Central memory CD8-positive, alpha-beta T cell (primary cell): ENCODE data around the gene SPECC1.
"Not testable (repeated sequence)": the region's sequence is repeated elsewhere in the genome, so short reads cannot be mapped to it uniquely, and the experiment has no call there.

ENCODE experiments used
- ATAC-seq: fragments of 150-1000 bp; cut with Tn5 transposase; replicated peaks from 2 replicates; pipeline ENCODE4 v1.10.0; 2022; ENCODE audit warnings: mild to moderate bottlenecking, moderate FRiP score, moderate number of reproducible peaks; ENCODE audit not compliant: poor library complexity, severe bottlenecking; ENCODE audit errors: extremely low read depth
- DNase-seq, 2 donors: peaks; one replicate each; pipeline ENCODE4 v3.0.0; 2021; ENCODE audit warnings: low spot score in 2 of 2
- H3K27ac Mint-ChIP-seq: one replicate; pipeline ENCODE4 v1.8.0; 2022; ENCODE audit warnings: low read depth, mild to moderate bottlenecking, moderate library complexity, mixed read lengths
- H3K27me3 Mint-ChIP-seq: one replicate; pipeline ENCODE4 v1.8.0; 2022; ENCODE audit warnings: mixed read lengths
- H3K36me3 Mint-ChIP-seq: one replicate; pipeline ENCODE4 v1.8.0; 2022; ENCODE audit warnings: mild to moderate bottlenecking, moderate library complexity, mixed read lengths; ENCODE audit not compliant: insufficient read depth
- H3K4me1 Mint-ChIP-seq: one replicate; pipeline ENCODE4 v1.8.0; 2022; ENCODE audit warnings: mixed read lengths
- H3K4me3 Mint-ChIP-seq: one replicate; pipeline ENCODE4 v1.8.0; 2022; ENCODE audit warnings: mild to moderate bottlenecking, moderate library complexity, mixed read lengths
- H3K9me3 Mint-ChIP-seq: one replicate; pipeline ENCODE4 v1.8.0; 2022; ENCODE audit warnings: mixed read lengths

The SPECC1 gene

GRCh38 chr17:20063665-20064648 lies 54.8 kb downstream of the SPECC1 start:
- Mint-ChIP-seq H3K36me3 (peaks cover 2% of the 10 kb centered on the region), H3K27me3 (peaks cover 9% of the 10 kb centered on the region), H3K4me3 (no peak overlapping the region), H3K27ac (peak overlapping the region; percentile 65), H3K4me1 (no peaks in the 10 kb centered on the region), H3K9me3 (no peaks in the 10 kb centered on the region)
- ATAC-seq (no peak), DNase-seq (no peak)

DNA sequence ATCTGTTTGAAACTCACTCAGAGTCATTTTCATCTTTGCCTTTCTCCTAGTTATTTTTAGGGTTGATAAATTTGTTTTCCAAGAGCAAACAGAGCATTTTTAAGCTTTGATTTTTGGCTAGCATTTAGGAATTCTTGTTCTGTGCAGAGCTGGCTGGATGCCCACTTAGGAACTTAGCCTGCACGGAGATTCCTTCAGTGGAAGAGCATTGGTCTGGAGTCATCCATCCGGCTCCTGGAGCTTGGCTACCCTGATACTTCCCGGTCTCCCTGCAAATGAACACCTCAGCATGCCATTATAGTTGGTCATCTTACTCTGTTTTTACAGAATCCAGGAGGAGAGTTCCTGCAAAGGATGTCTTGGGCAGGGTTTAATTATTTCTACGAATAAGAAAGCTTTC lies 57.1 kb downstream of the SPECC1 start:
- DNase-seq: no peak
- peaks cover 2% of the 10 kb centered on the region for H3K36me3 Mint-ChIP-seq
- no peak for ATAC-seq
- peaks cover 9% of the 10 kb centered on the region for H3K27me3 Mint-ChIP-seq
- H3K9me3 Mint-ChIP-seq: no peaks in the 10 kb centered on the region
- H3K4me1 Mint-ChIP-seq: no peaks in the 10 kb centered on the region
- H3K4me3 Mint-ChIP-seq: no peak overlapping the region
- no peak overlapping the region for H3K27ac Mint-ChIP-seq

DNA sequence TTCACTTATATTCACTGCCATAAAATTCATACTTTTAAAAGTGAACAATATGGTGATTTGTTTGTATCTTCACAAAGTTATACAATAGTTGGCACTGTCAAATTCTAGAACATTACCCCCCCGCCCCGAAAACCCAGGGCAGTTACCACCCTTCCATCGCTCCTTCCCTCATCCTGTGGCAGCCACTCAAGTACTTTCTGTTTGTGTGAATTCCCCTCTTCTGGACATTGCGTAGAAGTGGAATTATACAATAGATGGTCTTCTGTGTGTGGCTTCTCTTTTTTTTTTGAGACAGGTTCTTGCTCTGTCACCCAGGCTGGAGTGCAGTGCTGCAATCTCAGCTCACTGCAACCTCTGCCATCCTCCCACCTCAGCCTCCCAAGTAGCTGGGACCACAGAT lies 58.6 kb downstream of the SPECC1 start:
- Mint-ChIP-seq H3K27ac (no peak overlapping the region), H3K4me3 (no peak overlapping the region), H3K27me3 (peaks cover 9% of the 10 kb centered on the region), H3K4me1 (no peaks in the 10 kb centered on the region), H3K9me3 (no peaks in the 10 kb centered on the region), H3K36me3 (peaks cover 2% of the 10 kb centered on the region)
- DNase-seq (no peak), ATAC-seq (no peak)

DNA sequence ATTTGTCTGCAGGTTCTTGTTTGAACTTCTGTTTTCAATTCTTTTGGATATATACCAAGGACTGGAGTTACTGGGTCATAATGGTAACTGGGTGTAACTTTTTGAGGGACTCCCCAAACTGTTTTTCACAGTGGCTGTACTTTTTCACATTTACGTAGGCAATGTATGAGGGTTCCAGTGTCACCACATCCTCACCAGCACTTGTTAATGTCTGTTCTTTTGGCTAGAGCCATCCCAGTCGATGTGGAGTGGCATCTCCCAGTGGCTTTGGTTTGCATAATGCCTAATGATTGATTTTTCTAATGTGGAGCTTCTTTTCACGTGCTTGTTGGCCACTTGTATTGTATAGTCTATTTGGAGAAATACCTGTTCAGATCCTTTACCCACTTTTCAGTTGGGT lies 59.3 kb downstream of the SPECC1 start:
- DNase-seq: no peak
- Mint-ChIP-seq H3K9me3 (no peaks in the 10 kb centered on the region), H3K4me1 (peaks cover 7% of the 10 kb centered on the region), H3K27me3 (peaks cover 9% of the 10 kb centered on the region), H3K36me3 (peaks cover 2% of the 10 kb centered on the region), H3K27ac (no peak overlapping the region), H3K4me3 (no peak overlapping the region)
- ATAC-seq: no peak

DNA sequence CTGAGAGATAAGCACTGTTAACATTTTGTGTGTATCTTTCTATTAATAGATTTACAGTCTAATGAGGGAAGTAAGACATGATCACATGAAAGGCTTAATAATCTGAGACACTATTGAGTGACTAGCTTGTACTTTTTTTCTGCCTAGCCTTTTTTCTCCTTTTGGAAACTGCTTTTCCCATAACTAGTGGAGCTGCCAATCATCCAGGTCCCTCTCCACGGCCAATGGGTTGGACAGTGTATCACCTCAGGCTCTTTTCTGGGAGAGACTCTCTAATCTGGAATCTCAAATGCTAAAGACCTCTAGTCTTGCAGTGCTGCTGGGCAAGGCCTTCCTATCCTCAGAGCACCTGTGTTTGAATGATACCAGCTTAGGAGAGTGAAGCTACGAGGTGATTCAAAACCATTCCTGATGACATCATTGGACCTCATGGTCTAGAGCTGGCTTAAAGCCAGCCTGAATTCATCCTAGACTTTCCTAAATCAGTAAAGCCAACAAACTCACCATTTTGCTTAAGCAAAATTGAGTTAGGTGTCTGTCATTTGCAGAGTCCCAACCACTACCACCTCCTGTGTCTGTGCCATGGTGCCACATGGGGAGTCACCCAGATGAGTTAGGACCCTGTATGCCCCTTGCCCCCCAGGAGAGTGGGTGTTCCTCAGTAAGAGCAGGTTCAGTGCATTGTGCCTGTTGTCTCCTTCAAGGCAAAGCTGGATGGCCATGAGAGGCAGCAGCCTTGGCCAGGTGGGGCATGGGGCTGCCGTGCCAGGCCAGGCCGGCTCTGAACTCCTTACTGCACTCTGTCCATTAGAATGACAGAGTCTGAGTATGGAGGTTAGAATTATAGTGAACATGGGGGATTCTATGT lies 62.9 kb downstream of the SPECC1 start:
- H3K4me1 Mint-ChIP-seq: peaks cover 15% of the 10 kb centered on the region
- no peak overlapping the region for H3K4me3 Mint-ChIP-seq
- no peaks in the 10 kb centered on the region for H3K36me3 Mint-ChIP-seq
- H3K27ac Mint-ChIP-seq: no peak overlapping the region
- DNase-seq: no peak
- no peaks in the 10 kb centered on the region for H3K27me3 Mint-ChIP-seq
- no peaks in the 10 kb centered on the region for H3K9me3 Mint-ChIP-seq
- no peak for ATAC-seq

GRCh38 chr17:20072692-20072992 lies 63.5 kb downstream of the SPECC1 start:
- ATAC-seq (no peak), DNase-seq (no peak)
- H3K9me3 Mint-ChIP-seq: no peaks in the 10 kb centered on the region
- H3K36me3 Mint-ChIP-seq: no peaks in the 10 kb centered on the region
- H3K27ac Mint-ChIP-seq: peak overlapping the region; percentile 80
- no peaks in the 10 kb centered on the region for H3K27me3 Mint-ChIP-seq
- peak overlapping the region; percentile 71 for H3K4me3 Mint-ChIP-seq
- H3K4me1 Mint-ChIP-seq: peaks cover 15% of the 10 kb centered on the region

DNA sequence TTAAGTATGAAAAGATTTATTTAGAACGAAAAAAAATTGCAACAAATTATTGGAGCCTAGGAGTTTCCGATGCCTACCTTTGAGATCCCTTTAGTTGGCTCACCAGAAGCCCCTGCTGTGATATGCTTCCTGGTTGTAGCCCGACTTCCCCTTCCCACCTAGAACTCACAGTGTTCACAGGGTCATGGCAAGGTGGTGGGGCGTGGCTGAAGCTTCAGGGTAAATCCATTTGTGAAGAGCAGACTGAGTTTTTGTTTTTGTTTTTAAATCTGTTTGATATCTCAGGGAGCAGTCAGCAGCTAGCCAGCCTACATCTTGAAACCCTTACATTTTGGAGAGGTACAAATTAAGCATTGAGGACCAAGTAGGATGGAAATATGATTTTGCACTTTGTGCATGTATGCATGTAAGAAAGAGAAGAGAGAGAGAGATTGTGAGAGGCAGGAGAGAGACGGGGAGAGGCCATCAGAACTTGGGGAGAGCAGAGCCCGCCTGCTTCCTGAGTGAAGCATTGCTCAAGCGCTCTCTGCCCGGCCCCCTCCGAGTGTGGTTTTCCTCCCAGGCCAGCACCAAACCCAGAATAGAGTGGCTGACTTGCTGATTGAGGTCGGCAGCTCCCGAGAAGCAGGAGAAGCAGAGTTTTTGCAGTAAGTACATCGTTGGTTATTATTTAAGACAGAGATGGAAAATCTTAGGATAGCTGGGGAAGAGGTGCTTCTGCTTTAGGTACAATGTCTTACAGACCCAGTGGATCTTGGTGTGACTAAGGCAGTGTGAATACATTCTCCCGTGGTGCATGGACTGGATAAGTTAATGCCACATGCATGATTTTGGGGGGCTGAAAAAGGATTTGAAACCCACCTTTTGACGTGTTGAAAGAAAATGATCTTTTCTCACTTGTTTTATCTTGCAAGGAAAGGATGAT lies 64.2 kb downstream of the SPECC1 start:
- Mint-ChIP-seq H3K27ac (peak overlapping the region; percentile 80), H3K36me3 (no peaks in the 10 kb centered on the region), H3K9me3 (no peaks in the 10 kb centered on the region), H3K4me3 (peak overlapping the region; percentile 71), H3K4me1 (peaks cover 15% of the 10 kb centered on the region), H3K27me3 (no peaks in the 10 kb centered on the region)
- ATAC-seq (peak; percentile 86), DNase-seq (peak in 1 of 2 donors; percentile 10)

GRCh38 chr17:20074001-20074400 lies 64.8 kb downstream of the SPECC1 start:
- Mint-ChIP-seq H3K4me3 (peak overlapping the region; percentile 71), H3K27me3 (no peaks in the 10 kb centered on the region), H3K9me3 (no peaks in the 10 kb centered on the region), H3K27ac (no peak overlapping the region), H3K36me3 (no peaks in the 10 kb centered on the region), H3K4me1 (peaks cover 15% of the 10 kb centered on the region)
- no peak for ATAC-seq
- no peak for DNase-seq

DNA sequence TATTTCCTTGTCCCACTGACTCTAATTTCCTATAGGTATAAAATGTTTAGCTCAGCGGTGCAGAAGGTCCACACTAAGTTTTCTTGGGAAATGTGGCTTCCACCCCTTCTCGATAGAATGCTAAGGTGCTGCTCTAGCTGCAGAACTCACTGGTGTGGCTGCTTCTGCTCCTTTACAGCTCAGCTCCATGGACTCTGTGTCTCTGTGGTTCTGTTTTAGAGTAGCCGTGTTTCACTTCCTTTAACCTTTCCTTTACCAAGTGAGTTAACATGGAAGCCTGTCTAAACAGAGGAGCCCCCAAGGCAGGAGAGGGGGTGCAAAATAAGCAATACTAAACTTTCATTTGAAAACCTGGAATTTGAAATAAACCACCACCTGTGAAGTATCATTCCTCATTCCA lies 65.3 kb downstream of the SPECC1 start:
- Mint-ChIP-seq H3K27me3 (no peaks in the 10 kb centered on the region), H3K9me3 (no peaks in the 10 kb centered on the region), H3K27ac (no peak overlapping the region), H3K4me3 (peak overlapping the region; percentile 71), H3K36me3 (no peaks in the 10 kb centered on the region), H3K4me1 (peaks cover 15% of the 10 kb centered on the region)
- no peak for DNase-seq
- ATAC-seq: no peak

DNA sequence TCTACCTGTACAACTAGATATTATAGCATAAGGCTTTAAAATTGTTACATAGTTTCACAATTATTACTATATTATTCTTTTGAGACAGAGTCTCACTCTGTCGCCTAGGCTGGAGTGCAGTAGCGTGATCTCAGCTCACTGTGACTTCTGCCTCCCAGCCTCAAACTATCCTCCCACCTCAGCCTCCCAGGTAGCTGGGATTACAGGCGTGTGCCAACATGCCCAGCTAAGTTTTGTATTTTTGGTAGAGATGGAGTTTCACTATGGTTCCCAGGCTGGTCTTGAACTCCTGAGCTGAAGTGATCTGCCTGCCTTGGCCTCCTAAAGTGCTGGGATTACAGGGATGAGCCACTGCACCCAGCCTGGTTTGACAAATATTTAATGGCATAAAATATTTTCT lies 67.0 kb downstream of the SPECC1 start:
- H3K36me3 Mint-ChIP-seq, H3K4me3 Mint-ChIP-seq, H3K27me3 Mint-ChIP-seq, DNase-seq, ATAC-seq, H3K27ac Mint-ChIP-seq, H3K9me3 Mint-ChIP-seq: not testable (repeated sequence)
- peaks cover 15% of the 10 kb centered on the region for H3K4me1 Mint-ChIP-seq

DNA sequence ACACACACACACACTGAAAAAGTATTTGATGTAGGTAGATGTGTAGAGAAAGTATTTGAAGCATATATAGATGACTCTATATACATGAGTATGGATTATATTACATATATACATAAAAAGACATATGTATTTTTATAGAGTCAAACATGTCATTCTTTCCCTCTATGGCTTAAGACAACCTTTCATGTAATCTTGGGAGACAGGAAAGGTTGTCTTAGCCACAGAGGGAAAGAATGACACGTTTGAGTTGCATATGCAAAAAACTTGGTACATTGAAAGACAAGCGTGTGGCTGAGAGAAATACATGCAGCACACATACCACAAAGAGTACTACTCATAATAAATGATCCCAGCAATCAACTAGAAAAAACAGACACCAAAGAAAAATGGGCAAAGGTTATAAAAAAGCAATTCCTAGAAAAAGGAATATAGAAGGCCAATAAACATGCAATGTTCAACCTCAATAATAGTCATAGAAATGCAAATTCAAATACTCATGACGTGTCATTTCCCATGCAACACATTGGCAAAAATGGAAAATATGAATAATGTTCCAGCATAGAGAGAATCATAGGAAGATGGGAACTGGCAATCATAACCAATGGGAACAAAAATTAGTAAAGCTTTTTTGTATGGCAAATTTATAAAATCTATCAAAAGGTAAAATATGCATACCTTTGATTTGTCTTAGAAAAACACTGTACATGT lies 69.0 kb downstream of the SPECC1 start:
- Mint-ChIP-seq H3K36me3 (peaks cover 2% of the 10 kb centered on the region), H3K4me1 (peaks cover 11% of the 10 kb centered on the region), H3K27ac (no peak overlapping the region), H3K27me3 (no peaks in the 10 kb centered on the region), H3K9me3 (no peaks in the 10 kb centered on the region), H3K4me3 (no peak overlapping the region)
- DNase-seq (no peak), ATAC-seq (no peak)

GRCh38 chr17:20080513-20080912 lies 71.4 kb downstream of the SPECC1 start:
- H3K36me3 Mint-ChIP-seq: peaks cover 2% of the 10 kb centered on the region
- H3K27ac Mint-ChIP-seq: no peak overlapping the region
- H3K27me3 Mint-ChIP-seq: no peaks in the 10 kb centered on the region
- no peak for ATAC-seq
- H3K4me3 Mint-ChIP-seq: no peak overlapping the region
- H3K4me1 Mint-ChIP-seq: no peaks in the 10 kb centered on the region
- DNase-seq: no peak
- H3K9me3 Mint-ChIP-seq: no peaks in the 10 kb centered on the region
